GM19351 (cell line): Measurements from ENCODE around the gene PARD6B.
"Not testable (repeated sequence)": the region's sequence is repeated elsewhere in the genome, so short reads cannot be mapped to it uniquely, and the experiment has no call there.

Source experiments
- ATAC-seq: cut with Tn5 transposase; IDR thresholded peaks from one replicate; pipeline ENCODE4 v1.9.1; 2021; ENCODE audit warnings: mild to moderate bottlenecking, moderate library complexity; ENCODE audit not compliant: unreplicated experiment

The PARD6B gene

DNA sequence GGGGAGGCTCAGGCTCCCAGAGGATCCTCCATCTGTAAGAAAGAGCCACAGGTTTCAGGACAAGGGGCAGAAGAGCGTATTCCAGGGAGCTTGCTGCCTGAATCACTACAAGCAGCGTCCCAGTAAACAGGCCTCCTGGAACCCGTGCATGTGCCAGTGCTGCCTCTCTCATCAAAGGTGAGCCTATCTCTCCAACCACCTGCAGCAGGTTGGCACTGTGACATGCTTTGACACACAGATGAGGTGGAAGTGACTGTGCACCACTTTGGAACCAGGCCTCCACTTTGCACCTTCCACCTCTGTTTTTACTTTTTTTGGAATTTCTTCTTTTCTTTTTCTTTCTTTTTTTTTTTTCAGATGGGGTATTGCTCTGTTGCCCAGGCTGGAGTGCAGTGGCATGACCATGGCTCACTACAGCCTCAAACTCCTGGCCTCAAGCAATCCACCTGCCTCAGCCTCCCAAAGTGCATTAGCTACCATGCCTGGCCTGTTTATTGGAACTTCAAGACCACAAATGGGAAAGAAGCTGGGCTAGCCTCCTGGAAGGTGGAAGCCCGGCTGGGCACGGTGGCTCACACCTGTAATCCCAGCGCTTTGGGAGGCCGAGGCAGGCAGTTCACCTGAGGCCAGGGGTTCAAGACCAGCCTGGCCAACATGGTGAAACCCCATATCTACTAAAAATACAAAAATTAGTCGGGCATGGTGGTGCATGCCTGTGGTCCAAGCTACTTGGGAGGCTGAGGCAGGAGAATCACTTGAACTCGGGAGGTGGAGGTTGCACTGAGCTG lies 27.5 kb upstream of the PARD6B start:
- ATAC-seq, result not testable (repeated sequence)

DNA sequence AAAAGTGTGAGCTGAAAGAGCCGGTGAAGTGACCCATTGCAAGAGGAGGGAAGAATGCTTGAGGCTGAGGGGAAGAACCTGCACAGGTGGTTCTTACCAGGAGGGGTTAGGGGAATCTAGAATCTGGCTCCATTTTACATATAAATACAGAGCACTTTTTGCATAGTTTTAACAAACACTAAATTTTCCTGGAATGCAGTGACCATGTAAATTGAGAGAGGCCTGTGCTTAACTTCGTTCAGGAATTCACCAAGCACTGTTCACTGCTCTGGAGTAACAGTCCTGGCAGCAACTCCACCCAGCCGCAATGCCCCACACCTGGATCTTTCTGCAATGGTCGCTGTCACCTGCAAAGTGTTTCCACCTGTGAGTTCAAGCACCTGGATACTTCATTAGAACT lies 26.9 kb upstream of the PARD6B start:
- no peak for ATAC-seq

DNA sequence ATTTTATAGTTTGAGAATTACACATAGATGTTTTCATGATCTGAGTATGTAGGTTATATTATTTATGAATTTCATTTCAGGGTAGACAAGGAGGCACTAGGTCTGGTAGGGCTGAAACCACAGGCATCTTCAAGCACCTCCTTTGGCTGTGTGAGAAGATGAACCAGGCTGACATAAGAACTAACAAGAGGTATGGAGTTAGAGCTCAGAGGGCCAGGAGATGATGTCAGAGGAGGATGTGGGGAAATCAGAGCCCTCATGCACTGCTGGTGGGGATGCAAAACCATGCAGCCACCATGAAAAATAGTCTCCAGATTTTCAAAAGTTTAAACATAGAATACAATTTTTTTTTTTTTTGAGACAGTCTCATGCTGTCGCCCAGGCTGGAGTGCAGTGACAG lies 26.4 kb upstream of the PARD6B start:
- no peak for ATAC-seq

DNA sequence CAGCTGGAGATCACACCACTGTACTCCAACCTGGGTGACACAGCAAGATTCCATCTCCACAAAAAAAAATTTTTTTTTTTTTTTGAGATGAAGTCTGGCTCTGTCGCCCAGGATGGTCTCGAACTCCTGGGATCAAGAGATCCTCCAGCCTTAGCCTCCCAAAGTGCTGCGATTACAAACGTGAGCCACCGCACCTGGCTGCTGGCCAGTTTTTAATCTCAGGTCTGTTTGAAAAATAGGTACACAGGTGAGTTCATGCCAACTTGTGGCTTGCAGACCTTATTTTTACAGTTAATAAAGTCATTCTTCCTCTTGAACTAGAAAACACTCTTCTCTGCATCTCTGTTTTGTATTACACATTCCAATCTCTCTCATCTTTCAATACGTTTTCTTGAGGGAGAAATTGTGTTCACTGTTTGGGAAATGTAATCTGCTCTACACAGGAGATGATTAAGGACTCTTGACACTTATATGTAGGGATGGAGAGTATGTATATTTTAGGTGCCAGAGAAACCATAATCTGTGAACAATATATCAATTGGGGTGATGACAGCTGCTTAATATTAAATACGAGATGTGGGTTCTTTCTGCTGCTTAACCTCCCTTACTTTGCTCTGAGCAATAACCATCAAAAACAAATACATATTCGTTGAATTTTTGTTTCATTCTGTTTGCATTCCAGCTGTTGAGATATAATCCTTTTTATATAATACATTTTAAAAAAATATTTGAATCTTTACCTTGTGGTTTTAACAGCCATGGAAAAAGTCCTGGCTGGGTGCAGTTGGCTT lies 22.3 kb upstream of the PARD6B start:
- no peak for ATAC-seq

DNA sequence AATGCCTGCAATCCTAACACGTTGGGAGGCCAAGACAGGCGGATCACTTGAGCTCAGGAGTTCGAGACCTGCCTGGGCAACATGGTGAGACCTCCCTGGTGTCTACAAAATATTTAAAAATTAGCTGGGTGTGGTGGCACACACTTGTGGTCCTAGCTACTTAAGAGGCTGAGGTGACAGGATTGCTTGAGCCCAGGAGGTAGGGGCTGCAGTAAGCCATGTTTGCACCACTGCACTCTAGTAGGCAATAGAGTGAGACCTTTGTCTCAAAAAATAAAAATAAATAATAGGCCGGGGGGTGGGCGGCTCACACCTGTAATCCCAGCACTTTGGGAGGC lies 21.8 kb upstream of the PARD6B start:
- ATAC-seq, result no peak

DNA sequence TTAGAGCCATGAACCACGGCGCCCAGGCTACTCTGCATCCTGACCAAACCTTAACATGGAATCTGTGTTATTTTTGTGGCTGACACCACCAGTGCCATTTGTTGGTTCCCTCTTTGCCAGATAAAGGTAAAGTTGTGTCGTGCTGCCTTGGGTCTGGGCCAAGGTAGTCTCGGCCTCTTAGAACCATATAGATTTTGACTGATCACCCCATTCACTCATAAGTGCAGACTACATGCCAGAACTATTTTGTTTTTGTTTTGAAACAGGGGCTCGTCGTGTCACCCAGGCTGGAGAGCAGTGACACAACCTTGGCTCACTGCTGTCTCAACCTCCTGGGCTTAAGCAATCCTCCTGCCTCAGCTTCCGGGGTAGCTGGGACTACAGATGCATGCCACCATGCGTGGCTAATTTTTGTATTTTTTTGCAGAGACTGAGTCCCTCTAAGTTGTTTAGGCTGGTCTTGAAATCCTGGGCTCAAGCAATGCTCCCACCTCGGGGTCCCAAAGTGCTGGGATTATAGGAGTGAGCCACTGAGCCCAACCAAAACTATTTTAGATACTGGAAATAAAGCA lies 20.8 kb upstream of the PARD6B start:
- no peak for ATAC-seq

DNA sequence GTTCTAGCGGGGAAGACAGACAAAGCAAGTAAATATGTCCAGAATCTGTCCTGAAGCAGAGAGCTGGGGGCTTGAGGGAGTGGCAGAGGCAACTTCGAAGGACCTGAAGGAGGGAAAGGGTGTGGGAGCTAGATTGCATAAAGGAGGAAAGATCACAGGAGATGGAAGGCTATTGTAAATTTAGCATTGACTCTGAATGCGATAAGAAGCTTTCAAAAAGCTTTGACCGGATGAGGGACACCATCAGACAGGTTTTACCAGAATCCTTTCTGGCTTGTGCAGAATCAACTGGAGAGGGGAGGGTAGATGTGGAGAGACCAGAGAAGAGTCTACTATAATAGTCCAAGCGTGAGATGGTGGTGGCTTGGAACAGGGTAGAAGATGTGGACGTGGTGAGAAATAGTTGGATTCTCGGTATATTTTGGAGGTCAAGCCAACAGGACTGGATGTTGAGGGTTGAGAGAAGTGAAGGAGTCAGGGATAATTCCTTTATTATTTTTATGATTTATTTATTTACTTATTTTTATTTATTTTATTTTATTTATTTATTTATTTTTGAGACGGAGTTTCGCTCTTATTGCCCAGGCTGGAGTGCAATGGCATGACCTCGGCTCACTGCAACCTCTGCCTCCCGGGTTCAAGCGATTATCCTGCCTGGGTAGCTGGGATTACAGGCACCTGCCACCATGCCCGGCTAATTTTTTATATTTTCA lies 20.1 kb upstream of the PARD6B start:
- ATAC-seq, result no peak

DNA sequence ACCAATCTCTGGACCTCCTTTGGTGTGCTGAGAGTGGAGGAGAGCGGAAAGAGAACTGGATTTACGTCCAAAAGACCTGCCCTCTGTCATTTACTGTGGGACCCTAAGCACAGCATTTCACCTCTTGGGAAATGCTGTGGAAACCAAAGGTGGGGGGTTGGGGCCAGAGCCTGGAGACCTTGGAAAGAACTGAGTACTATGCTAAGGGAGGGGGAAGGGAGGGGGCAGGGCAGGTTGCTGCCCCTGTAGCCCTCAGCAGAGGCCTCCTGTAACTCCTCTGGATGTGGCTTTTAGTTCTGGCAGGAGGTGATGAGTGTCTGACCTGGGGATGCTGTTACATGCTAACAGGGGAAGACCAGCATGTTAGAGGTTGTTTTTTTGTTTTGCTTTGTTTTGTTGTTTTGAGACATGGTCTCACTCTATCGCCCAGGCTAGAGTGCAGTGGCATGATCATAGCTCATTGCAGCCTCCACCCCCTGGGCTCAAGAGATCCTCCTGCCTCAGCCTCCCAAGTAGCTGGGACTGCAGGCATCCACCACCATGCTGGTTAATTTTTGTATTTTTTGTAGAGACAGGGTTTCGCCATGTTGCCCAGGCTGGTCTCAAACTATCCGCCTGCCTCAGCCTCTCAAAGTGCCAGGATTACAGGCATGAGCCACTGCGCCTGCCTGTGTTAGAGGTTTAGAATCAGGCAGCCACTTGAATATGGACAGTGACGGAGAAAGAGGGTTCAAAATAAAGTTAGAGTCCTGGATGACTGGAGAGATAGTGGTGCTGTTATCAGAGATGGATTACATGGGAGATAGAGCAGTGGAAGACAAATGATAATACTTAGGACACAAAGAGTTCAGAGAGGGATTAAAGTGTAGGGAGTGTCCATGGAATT lies 18.4 kb upstream of the PARD6B start:
- ATAC-seq, result no peak

DNA sequence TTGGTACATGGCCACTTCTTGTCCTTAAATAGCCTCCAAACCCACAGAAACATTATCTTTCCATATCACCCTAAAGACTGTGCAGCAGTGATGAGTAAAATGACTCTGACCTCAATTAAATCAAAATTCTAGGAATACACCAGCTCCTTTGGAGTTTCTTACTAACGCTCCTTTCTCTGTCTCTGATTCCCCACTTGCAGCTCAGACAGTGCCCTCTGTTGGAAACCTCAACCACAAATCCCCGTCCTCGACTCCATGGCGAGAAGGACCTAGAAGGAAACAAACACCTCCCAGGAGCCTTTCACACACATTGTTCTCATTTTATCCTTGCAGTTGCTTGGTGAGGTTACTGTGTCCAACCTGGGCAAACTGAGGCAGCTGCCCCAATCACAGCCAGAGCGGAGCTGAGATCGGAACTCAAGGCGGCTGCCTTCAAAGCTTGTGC lies 17.7 kb upstream of the PARD6B start:
- ATAC-seq, result no peak

DNA sequence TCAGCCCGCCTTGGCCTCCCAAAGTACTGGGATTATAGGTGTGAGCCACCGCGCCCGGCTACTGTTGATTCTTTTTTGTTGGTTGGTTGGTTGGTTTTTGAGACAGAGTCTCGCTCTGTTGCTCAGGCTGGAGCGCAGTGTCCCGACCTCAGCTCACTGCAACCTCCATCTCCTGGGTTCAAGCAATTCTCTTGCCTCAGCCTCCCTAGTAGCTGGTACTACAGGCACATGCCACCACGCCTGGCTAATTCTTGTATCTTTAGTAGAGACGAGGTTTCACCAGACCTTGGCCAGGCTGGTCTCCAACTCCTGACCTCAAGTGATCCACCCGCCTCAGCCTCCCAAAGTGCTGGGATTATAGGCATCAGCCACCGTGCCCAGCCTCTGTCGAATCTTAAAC lies 17.0 kb upstream of the PARD6B start:
- ATAC-seq, result not testable (repeated sequence)

DNA sequence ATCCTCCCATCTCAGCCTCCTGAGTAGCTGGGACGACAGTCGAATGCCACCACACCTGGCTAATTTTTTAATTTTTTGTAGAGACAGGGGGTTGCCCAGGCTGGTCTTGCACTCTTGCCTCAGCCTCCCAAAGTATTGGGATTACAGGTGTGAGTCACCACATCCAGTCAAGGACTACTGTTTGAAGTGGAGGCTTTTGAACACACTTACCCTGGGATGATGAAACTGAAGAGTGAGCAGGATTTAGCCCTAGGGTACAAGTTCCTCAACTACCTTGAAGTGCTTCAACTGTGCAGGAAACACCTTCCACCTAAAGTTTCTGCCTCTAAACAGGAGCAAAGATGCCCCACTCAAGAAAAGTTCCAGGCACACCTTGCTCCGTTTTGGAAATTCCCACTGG lies 15.7 kb upstream of the PARD6B start:
- no peak for ATAC-seq

DNA sequence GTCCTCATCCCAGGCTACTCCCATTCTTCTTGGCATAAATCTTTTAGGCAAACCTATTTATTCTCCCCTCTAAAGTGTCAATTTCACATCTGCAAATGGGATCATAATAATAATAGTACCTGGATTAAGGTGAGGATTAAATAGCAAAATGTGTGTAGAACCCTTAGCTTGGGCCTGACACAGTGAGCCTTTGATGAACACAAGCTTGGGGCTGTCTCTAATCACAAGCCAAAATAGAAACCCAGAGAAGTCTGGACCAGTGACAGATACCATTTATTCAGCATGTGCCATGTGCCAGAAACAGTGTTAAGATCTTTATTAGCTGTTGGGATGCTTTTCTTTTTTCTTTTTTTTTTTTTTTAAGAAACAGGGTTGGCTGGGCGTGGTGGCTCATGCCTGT lies 14.9 kb upstream of the PARD6B start:
- ATAC-seq, result no peak

DNA sequence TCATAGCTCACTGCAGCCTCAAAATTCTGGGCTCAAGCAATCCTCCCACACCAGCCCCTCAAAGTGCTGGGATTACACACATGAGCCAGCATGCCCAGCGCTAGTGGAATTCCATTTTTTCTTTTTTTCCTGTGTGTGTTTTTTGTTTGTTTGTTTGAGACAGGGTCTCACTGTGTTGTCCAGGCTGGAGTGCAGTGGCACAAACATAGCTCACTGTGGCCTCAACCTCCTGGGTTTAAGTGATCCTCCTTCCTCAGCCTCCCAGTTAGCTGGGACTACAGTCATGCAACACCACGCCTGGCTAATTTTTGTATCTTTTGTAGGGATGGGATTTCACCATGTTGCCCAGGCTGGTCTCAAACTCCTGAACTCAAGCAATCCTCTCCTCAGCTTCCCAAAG lies 14.1 kb upstream of the PARD6B start:
- ATAC-seq, result no peak

DNA sequence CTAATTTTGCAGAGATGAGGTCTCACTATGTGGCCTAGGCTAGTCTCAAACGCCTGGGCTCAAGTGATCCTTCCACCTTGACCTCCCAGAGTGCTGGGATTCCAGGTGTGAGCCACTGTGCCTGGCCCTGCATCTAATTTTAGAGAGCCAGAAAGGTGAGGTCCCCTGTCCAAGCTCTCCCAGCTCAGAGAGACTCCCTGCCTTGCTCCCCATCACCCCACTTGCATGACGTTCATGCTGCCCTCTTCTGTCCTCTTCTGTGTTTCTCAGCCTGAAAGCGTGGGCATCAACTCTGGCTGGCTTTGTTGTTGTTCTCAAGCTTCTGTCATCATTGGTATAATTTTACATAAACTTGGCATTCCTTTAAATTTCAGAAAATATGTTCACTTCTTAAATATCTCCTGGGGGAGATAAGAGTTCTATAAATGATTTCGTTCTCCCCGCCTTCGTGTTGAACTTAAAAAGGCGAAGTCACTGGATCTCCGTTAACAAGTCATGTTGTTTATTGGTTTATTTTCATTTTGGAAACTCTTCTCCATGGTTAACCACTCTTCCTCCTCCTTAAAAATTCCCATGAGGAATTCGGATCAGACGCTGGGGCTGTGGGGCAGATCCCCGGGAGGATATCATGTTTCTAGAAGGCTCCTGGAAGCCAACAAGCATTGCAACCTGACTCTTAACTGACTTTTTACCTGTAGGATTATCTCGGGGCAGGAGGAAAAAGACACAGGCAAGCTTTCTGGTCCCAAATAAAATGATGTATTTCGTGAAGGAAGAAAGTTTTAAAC lies 13.2 kb upstream of the PARD6B start:
- ATAC-seq, result no peak

DNA sequence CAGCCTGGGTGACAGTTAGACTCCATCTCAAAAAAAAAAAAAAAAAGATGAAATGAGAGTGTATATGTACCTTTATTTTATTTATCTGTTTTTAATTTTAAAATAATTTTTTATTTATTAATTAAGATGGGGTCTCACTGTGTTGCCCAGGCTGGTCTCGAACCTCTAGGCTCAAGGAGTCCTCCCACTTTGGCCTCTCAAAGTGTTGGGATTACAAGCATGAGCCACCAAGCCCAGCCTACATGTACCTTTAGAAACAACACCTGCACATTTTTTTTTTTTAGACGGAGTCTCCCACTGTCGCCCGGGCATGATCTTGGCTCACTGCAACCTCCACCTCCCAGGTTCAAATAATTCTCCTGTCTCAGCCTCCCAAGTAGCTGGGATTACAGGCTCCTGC lies 12.1 kb upstream of the PARD6B start:
- ATAC-seq, result no peak

DNA sequence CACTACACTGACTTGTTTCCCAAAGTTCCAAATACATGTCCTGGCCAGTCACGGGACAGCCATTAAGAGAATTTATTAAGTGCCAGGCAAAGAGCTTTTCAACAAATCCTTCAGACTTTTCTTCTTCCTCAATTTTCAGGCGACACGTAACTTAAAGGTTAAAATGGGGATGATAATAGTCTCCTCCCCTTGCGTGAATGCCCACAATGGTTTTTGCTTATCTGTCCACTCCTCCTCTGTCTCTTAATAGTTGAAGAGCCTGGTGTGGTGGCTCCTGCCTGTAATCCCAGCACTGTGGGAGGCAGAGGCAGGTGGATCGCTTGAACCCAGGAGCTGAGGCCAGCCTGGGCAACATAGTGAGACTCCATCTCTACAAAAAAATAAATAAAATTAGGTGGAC lies 11.4 kb upstream of the PARD6B start:
- ATAC-seq, result no peak

DNA sequence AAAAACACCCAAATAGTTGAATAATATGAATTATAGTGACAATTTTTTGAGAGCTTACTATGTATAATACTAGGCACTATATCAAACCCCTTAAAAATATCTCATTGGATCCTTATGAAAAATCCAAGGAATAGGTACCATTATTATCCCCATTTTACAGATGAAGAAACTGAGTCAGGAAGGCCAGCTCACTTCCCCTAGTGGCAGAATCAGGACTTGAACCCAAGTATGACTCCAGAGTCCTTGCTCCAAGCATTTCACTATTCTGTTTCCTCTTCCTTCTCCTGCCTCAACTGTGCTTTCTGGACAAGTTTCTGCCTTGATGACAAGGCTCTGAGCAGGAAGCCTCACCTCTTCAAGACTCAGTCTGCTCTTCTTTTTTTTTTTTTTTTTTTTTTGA lies 10.8 kb upstream of the PARD6B start:
- no peak for ATAC-seq

DNA sequence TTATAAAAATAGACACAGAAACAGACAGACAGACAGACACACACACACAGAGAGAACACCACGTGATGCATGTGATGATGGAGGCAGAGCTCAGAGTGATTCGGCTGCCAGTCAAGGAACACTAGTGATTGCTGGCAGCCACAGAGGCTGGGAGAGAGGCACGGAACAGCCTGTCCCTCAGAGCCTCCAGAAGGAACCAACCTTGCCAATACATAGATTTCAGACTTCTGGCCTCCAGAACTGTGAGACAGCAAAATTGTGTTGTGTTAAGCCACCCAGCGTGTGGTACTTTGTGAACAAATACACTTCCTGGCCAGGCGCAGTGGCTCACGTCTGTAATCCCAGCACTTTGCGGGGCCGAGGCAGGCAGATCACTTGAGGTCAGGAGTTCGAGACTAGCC lies 9.5 kb upstream of the PARD6B start:
- ATAC-seq, result no peak

DNA sequence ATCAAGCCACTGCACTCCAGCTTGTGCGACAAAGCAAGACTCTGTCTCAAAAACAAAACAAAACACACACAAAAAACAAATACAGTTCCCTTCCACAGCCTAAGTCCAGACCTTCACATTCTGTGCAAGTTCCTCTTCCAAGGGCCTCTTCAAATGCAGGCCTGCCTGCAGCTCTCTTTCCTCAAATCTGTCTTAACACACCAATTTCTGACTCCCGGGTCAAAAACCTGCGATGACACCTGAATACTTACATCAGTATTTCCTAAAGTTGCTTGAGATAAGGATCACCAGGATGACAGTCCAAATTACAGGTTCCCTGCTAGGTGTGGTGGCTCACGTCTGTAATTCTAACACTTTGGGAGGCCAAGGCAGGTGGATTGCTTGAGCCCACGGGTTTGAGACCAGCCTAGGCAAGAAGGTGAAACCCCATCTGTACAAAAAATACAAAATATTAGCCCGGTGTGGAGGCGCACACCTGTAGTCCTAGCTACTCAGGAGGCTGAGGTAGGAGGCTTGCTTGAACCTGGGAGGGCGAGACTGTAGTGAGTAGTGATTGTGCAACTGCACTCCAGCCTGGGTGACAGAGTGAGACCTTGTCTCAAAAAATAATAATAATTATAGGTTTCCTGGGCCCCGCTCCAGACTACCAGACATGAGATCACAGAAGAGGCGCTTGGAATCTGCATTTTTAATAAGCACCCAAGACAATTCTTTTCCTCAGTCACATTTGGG lies 8.8 kb upstream of the PARD6B start:
- no peak for ATAC-seq
